ENCODE results near the gene CRB1.

Gene CRB1

DNA sequence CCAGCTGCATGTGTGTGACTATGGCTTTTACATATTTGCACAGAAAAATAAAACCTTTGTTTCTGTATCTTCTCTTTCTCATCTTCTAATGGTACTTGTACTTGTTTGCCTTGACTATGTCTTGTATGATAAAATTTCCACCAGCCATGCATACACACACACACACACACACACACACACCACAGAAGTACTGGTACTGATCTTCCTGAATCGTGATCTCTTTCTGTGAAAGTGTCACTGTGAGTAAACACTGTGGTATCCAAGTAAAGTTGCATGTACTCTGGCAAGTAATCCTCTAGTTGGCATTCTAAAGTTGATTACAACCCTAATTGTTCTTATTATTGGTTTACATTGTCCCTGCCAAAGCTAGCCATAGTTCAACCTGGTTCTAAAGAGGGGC, 176.7 kb downstream of the CRB1 start:
- no peak for DNase-seq (ENCODE audit: extremely low spot score)
- POLR2A ChIA-PET, result no interaction called here
- TF ChIP-seq SP1 (IDR thresholded peaks at IDR 0.05) (no peak), HDGF (IDR thresholded peaks at IDR 0.05; ENCODE audit: borderline replicate concordance) (no peak), CTBP1 (IDR thresholded peaks at IDR 0.05; ENCODE audit: borderline replicate concordance) (no peak), L3MBTL2 (conservative IDR thresholded peaks at IDR 0.05) (no peak), FOXM1 (IDR thresholded peaks at IDR 0.05; ENCODE audit: borderline replicate concordance) (no peak), FOXK2 (IDR thresholded peaks at IDR 0.05) (no peak), SUZ12 (IDR thresholded peaks at IDR 0.05) (no peak), TARDBP (IDR thresholded peaks at IDR 0.05) (no peak), NFRKB (IDR thresholded peaks at IDR 0.05) (no peak), FOXA1 (IDR thresholded peaks at IDR 0.05) (no peak), BHLHE40 (IDR thresholded peaks at IDR 0.05; ENCODE audit: borderline replicate concordance) (no peak), ARNT (IDR thresholded peaks at IDR 0.05) (no peak)
- TF ChIP-seq, protein P1, sequence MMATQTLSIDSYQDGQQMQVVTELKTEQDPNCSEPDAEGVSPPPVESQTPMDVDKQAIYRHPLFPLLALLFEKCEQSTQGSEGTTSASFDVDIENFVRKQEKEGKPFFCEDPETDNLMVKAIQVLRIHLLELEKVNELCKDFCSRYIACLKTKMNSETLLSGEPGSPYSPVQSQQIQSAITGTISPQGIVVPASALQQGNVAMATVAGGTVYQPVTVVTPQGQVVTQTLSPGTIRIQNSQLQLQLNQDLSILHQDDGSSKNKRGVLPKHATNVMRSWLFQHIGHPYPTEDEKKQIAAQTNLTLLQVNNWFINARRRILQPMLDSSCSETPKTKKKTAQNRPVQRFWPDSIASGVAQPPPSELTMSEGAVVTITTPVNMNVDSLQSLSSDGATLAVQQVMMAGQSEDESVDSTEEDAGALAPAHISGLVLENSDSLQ (IDR thresholded peaks at IDR 0.05), result no peak
- CTCF ChIA-PET, result no interaction called here

DNA sequence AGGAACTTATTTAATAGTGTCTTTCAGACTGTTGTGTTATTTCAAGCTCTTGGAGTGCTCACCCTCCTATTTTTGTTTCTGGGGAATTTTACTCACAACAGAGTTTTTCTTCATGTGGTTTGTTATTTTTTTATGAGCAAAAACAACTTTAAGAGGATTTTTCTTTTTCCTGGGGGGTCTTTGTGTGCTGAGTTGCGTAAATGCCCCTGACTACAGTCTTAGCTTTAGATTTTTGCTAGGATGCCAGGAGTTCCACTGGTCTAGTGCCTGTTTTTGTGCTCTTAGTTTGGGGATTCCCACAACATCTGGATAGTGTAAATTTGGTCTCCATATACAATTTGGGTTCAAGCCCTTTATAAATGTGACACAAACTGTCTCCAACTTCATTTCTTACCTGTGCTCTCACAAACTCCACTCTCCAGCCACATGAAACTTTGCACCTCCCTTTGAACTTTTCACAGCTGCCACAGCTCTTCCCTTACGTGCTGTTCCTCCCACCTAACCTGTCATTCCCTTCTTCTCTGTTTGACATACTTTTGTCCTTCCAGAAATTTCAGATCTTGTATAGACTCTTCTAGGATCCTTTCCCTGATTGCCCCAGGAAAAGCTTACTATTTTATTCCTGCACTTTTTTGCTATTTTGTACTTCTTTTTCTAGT, 180.2 kb downstream of the CRB1 start:
- TF ChIP-seq LEF1 (IDR thresholded peaks at IDR 0.05; ENCODE audit: borderline replicate concordance), result no peak
- TF ChIP-seq ELF4 (IDR thresholded peaks at IDR 0.05), result no peak
- ChIA-PET POLR2A (no interaction called here), CTCF (no interaction called here)
- no peak for DNase-seq (ENCODE audit: extremely low spot score)

DNA sequence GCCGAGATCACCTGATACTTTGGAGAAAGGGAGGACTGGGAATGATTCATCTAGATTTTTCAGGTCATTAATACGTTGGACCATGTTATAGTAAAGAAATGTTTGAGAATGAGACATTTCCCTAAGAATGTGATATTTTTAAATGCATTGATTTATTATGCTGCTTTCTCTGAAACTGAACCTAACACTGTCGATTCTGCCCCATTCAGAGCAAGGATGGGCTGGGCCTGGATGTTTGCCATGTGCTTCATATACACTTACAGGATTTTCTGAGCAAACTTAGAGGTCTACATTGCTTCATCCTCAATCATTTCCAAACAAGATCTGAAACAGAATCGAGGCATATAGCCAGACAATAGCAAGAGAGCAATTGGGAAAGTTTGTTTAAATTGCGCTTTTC, 183.3 kb downstream of the CRB1 start:
- ChIA-PET CTCF (no interaction called here), POLR2A (no interaction called here)
- TF ChIP-seq L3MBTL2 (conservative IDR thresholded peaks at IDR 0.05) (no peak), ARNT (IDR thresholded peaks at IDR 0.05) (no peak), ZNF384 (IDR thresholded peaks at IDR 0.05) (no peak), TARDBP (IDR thresholded peaks at IDR 0.05) (no peak), CTBP1 (IDR thresholded peaks at IDR 0.05; ENCODE audit: borderline replicate concordance) (no peak), SP1 (IDR thresholded peaks at IDR 0.05) (no peak), SUZ12 (IDR thresholded peaks at IDR 0.05) (no peak), BHLHE40 (IDR thresholded peaks at IDR 0.05; ENCODE audit: borderline replicate concordance) (no peak), HDGF (IDR thresholded peaks at IDR 0.05; ENCODE audit: borderline replicate concordance) (no peak), NFRKB (IDR thresholded peaks at IDR 0.05) (no peak), FOXM1 (IDR thresholded peaks at IDR 0.05; ENCODE audit: borderline replicate concordance) (no peak), LEF1 (IDR thresholded peaks at IDR 0.05; ENCODE audit: borderline replicate concordance) (no peak), ELF4 (IDR thresholded peaks at IDR 0.05) (no peak), FOXA1 (IDR thresholded peaks at IDR 0.05) (no peak), FOXK2 (IDR thresholded peaks at IDR 0.05) (no peak)
- TF ChIP-seq, protein P1 (IDR thresholded peaks at IDR 0.05), result no peak
- DNase-seq (ENCODE audit: extremely low spot score), result no peak

DNA sequence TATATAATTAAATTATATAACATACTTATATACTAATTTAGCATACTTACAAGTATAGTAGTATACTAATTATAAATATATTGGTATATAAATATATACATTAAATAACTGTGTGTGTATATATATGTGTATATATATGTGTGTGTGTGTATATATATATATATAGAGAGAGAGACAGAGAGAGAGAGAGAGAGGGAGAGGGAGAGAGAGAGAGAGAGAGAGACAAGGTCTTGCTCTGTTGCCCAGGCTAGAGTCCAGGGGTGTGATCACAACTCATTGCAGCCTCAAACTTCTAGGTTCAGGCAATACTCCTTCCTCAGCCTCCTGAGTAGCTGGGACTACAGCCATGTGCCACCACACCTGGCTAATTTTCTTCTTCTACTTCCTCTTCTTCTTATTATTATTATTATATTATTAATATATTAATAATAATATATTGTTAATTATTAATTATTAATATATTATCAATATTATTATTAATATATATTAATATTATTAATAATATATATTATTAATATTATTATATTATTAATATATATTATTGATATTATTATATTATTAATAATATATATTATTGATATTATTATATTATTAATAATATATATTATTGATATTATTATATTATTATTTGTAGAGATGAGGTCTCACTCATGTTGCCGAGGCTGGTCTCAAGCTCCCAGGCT, 185.5 kb downstream of the CRB1 start:
- CTCF ChIA-PET, result no interaction called here
- POLR2A ChIA-PET, result no interaction called here
- no peak for DNase-seq (ENCODE audit: extremely low spot score)
- TF ChIP-seq SP1 (IDR thresholded peaks at IDR 0.05), result no peak
- TF ChIP-seq FOXK2 (IDR thresholded peaks at IDR 0.05), result no peak
- TF ChIP-seq ELF4 (IDR thresholded peaks at IDR 0.05), result no peak
- no peak for TF ChIP-seq NFRKB (IDR thresholded peaks at IDR 0.05)
- TF ChIP-seq, protein P1 (IDR thresholded peaks at IDR 0.05), result no peak
- no peak for TF ChIP-seq TARDBP (IDR thresholded peaks at IDR 0.05)

DNA sequence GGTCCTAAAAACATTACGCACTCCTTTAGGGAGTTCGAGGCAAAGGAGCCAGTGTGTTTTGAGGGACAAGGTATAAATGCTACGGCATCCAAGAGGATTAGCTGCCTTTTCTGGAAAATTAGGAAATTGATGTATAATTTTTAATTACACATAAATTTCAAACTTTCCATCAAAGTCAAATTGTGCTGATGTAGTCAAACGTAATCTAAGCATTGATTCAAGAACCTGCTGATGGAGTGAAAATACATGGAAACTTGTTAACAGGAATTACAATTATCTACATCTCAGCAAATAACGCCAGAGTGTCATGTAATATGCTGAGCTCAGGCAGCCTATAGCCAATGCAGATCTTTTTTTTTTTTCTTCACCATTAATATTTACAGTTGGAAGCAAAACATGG, 194.5 kb downstream of the CRB1 start:
- TF ChIP-seq SP1 (IDR thresholded peaks at IDR 0.05) (no peak), FOXA1 (IDR thresholded peaks at IDR 0.05) (no peak), ARNT (IDR thresholded peaks at IDR 0.05) (no peak), ELF4 (IDR thresholded peaks at IDR 0.05) (no peak), FOXK2 (IDR thresholded peaks at IDR 0.05) (no peak), TARDBP (IDR thresholded peaks at IDR 0.05) (no peak), L3MBTL2 (conservative IDR thresholded peaks at IDR 0.05) (no peak), CTBP1 (IDR thresholded peaks at IDR 0.05; ENCODE audit: borderline replicate concordance) (no peak), NFRKB (IDR thresholded peaks at IDR 0.05) (no peak), SUZ12 (IDR thresholded peaks at IDR 0.05) (no peak)
- TF ChIP-seq, protein P1 (IDR thresholded peaks at IDR 0.05), result no peak
- CTCF ChIA-PET, result no interaction called here
- DNase-seq (ENCODE audit: extremely low spot score), result no peak
- POLR2A ChIA-PET, result interaction anchor here (0.6 kb wide), 1 partner anchor 697 kb away, joined by 4 read pairs; no protein-coding TSS in a partner anchor

DNA sequence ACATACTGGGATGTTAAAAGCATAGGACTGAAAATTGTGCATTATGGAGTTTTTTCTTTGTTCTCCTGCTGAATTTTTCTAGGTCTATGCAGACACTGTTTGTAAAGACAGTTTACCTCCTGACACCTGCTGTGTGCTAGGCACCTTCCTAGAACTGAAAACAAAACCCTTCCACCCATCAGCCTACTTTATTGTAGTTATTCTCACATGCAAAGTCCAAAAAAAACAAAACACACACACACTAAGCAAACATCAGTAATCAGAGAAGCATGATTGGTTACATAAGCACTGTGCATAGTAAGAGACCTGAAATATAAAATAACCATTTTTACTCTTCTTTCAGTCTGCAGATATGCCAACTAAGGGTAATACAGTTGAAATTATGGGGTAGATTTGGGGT, 195.1 kb downstream of the CRB1 start:
- POLR2A ChIA-PET, result no interaction called here
- TF ChIP-seq LEF1 (IDR thresholded peaks at IDR 0.05; ENCODE audit: borderline replicate concordance), result no peak
- TF ChIP-seq TARDBP (IDR thresholded peaks at IDR 0.05), result no peak
- no peak for TF ChIP-seq HDGF (IDR thresholded peaks at IDR 0.05; ENCODE audit: borderline replicate concordance)
- TF ChIP-seq NFRKB (IDR thresholded peaks at IDR 0.05), result no peak
- TF ChIP-seq SP1 (IDR thresholded peaks at IDR 0.05), result no peak
- TF ChIP-seq FOXM1 (IDR thresholded peaks at IDR 0.05; ENCODE audit: borderline replicate concordance), result no peak
- no peak for DNase-seq (ENCODE audit: extremely low spot score)
- CTCF ChIA-PET, result no interaction called here
